WTC11 (cell line): Measurements from ENCODE around the gene SLC66A2. TPM values are rescaled to one million over a fixed set of nuclear protein-coding genes. Genes with fewer than 3 reads are reported as not detected.
A peak's percentile ranks its signal among the peaks of the same experiment; 100 is the strongest.

Experiments
- ATF1 ChIP-seq: sonication (generic); formaldehyde crosslinking; IDR thresholded peaks from 2 replicates; pipeline ENCODE4 v1.8.1; 2023; ENCODE audit warnings: mild to moderate bottlenecking, moderate library complexity, missing genetic modification reagents
- ATF2 ChIP-seq: sonication (generic); formaldehyde crosslinking; IDR thresholded peaks from 2 replicates; pipeline ENCODE4 v1.8.1; 2022; ENCODE audit warnings: low read depth, missing genetic modification reagents, borderline replicate concordance
- ATF6 ChIP-seq: sonication (generic); formaldehyde crosslinking; IDR thresholded peaks from 2 replicates; pipeline ENCODE4 v1.8.1; 2023; ENCODE audit warnings: mild to moderate bottlenecking, missing genetic modification reagents
- ERG ChIP-seq: fragments of 250-450 bp; sonication (Bioruptor Pico); IDR thresholded peaks from 2 replicates; pipeline ENCODE4 v1.8.0; 2021; ENCODE audit warnings: mild to moderate bottlenecking
- ETV6 ChIP-seq: sonication (generic); formaldehyde crosslinking; IDR thresholded peaks from 2 replicates; pipeline ENCODE4 v1.8.1; 2022; ENCODE audit warnings: mild to moderate bottlenecking, missing genetic modification reagents
- FOXK1 ChIP-seq: sonication (generic); formaldehyde crosslinking; IDR thresholded peaks from 2 replicates; pipeline ENCODE4 v1.8.0; 2022; ENCODE audit warnings: mild to moderate bottlenecking, moderate library complexity, missing genetic modification reagents
- GTF2I ChIP-seq: fragments of 250-450 bp; sonication (Bioruptor Pico); conservative IDR thresholded peaks from 2 replicates; pipeline ENCODE4 v1.4.0; 2021; ENCODE audit warnings: mild to moderate bottlenecking
- NFE2L1 ChIP-seq: sonication (generic); formaldehyde crosslinking; IDR thresholded peaks from 2 replicates; pipeline ENCODE4 v1.8.1; 2023; ENCODE audit warnings: missing genetic modification reagents
- NFYB ChIP-seq: sonication (generic); formaldehyde crosslinking; conservative IDR thresholded peaks from 2 replicates; pipeline ENCODE4 v1.8.0; 2022; ENCODE audit warnings: low read depth, missing genetic modification reagents
- NR1H2 ChIP-seq: sonication (generic); formaldehyde crosslinking; IDR thresholded peaks from 2 replicates; pipeline ENCODE4 v1.9.0; 2021; ENCODE audit warnings: mild to moderate bottlenecking, moderate library complexity, missing genetic modification reagents
- NR2C2 ChIP-seq: sonication (generic); formaldehyde crosslinking; IDR thresholded peaks from 2 replicates; pipeline ENCODE4 v1.8.0; 2022; ENCODE audit warnings: mild to moderate bottlenecking, missing genetic modification reagents
- NR3C1 ChIP-seq: sonication (generic); formaldehyde crosslinking; conservative IDR thresholded peaks from 2 replicates; pipeline ENCODE4 v1.8.1; 2023; ENCODE audit warnings: low read depth, mild to moderate bottlenecking, missing genetic modification reagents
- PRDM15 ChIP-seq: sonication (generic); formaldehyde crosslinking; IDR thresholded peaks from 2 replicates; pipeline ENCODE4 v1.8.0; 2022; ENCODE audit warnings: missing genetic modification reagents
- SP1 ChIP-seq: sonication (generic); formaldehyde crosslinking; conservative IDR thresholded peaks from 2 replicates; pipeline ENCODE4 v1.8.1; 2022; ENCODE audit warnings: missing genetic modification reagents
- STAT6 ChIP-seq: sonication (generic); formaldehyde crosslinking; conservative IDR thresholded peaks from 2 replicates; pipeline ENCODE4 v1.8.1; 2023; ENCODE audit warnings: mild to moderate bottlenecking, low read depth, missing genetic modification reagents, moderate library complexity
- TEAD1 ChIP-seq: sonication (generic); formaldehyde crosslinking; IDR thresholded peaks from 2 replicates; pipeline ENCODE4 v1.8.0; 2022; ENCODE audit warnings: mild to moderate bottlenecking, missing genetic modification reagents
- TEAD4 ChIP-seq: sonication (generic); formaldehyde crosslinking; IDR thresholded peaks from 2 replicates; pipeline ENCODE4 v1.8.0; 2022; ENCODE audit warnings: mild to moderate bottlenecking, missing genetic modification reagents
- TP53 ChIP-seq: sonication (generic); formaldehyde crosslinking; IDR thresholded peaks from 2 replicates; pipeline ENCODE4 v1.8.1; 2023; ENCODE audit warnings: mild to moderate bottlenecking, missing genetic modification reagents
- ZBTB21 ChIP-seq: sonication (generic); formaldehyde crosslinking; IDR thresholded peaks from 2 replicates; pipeline ENCODE4 v1.8.1; 2023; ENCODE audit warnings: mild to moderate bottlenecking, missing genetic modification reagents, borderline replicate concordance
- ZMAT4 ChIP-seq: fragments of 250-450 bp; sonication (Bioruptor Pico); IDR thresholded peaks from 2 replicates; pipeline ENCODE4 v1.9.0; 2021; ENCODE audit warnings: mild to moderate bottlenecking
- ZNF263 ChIP-seq: sonication (generic); formaldehyde crosslinking; IDR thresholded peaks from 2 replicates; pipeline ENCODE4 v1.8.1; 2022; ENCODE audit warnings: low read depth, mild to moderate bottlenecking, moderate library complexity, missing genetic modification reagents
- ZNF425 ChIP-seq: fragments of 250-450 bp; sonication (Bioruptor Pico); conservative IDR thresholded peaks from 2 replicates; pipeline ENCODE4 v1.9.0; 2021; ENCODE audit warnings: mild to moderate bottlenecking
- ZNF512 ChIP-seq: sonication (generic); formaldehyde crosslinking; IDR thresholded peaks from 2 replicates; pipeline ENCODE4 v1.8.1; 2022; ENCODE audit warnings: missing genetic modification reagents, borderline replicate concordance
- total RNA-seq: library from RNA; stranded (reverse); gene quantifications from 3 replicates; pipeline ENCODE4 v1.2.3, GENCODE V29; 2021

The SLC66A2 gene
- total RNA-seq, 1 experiment from 2014 or later = 20.9 TPM

GRCh38 chr18:79988071-79988450 is 36.6 kb upstream of the SLC66A2 start (continued):
- no peak for TF ChIP-seq NR2C2 (CRISPR knock-in tag)
- TF ChIP-seq ZBTB21 = peak; percentile 44; the same call in 1 of the 2 replicates
- TF ChIP-seq STAT6 = peak; percentile 77; the same call in 1 of the 2 replicates
- TF ChIP-seq GTF2I (CRISPR knock-in tag) = no peak
- no peak for TF ChIP-seq ATF6 (CRISPR knock-in tag)
- TF ChIP-seq NR3C1 (CRISPR knock-in tag) = no peak; the same call in 1 of the 2 replicates
- TF ChIP-seq TEAD4 (CRISPR knock-in tag) = no peak
- 0 out of 2 replicates have a peak, but pooled peaks have one; percentile 75 for TF ChIP-seq ATF1
- no peak for TF ChIP-seq NFYB (CRISPR knock-in tag)
- TF ChIP-seq ETV6 = no peak; the same call in 1 of the 2 replicates
- no peak for TF ChIP-seq TEAD1 (CRISPR knock-in tag)
- TF ChIP-seq PRDM15 (CRISPR knock-in tag) = no peak
- peak; percentile 60; the same call in 1 of the 2 replicates for TF ChIP-seq NFE2L1 (CRISPR knock-in tag)
- TF ChIP-seq ZNF263 = no peak
- TF ChIP-seq ZNF512 (CRISPR knock-in tag) = no peak
- TF ChIP-seq SP1 = no peak
- peak; percentile 79; the same call in 1 of the 2 replicates for TF ChIP-seq TP53 (CRISPR knock-in tag)
- TF ChIP-seq ZMAT4 (CRISPR knock-in tag) = no peak
- TF ChIP-seq NR1H2 (CRISPR knock-in tag) = peak; percentile 40; the same call in 1 of the 2 replicates
- TF ChIP-seq ATF2 = no peak; the same call in 1 of the 2 replicates
- TF ChIP-seq FOXK1 = peak; percentile 25
- TF ChIP-seq ZNF425 = no peak
- no peak for TF ChIP-seq ERG (CRISPR knock-in tag)
